Thyroid gland (tissue), 4 donors: ENCODE measurements around the gene SNAPC1.

Experiments used
- POLR2A ChIP-seq, 2 donors: fragments of 450-650 bp; IDR thresholded peaks; one replicate each; pipeline ENCODE4 v1.6.1; 2017; ENCODE audit warnings: antibody characterized with exemption in 2 of 2, mild to moderate bottlenecking in 2 of 2, moderate library complexity in 1 of 2
- TF ChIP-seq, protein P1 (sequence below), 6 experiments: fragments of 200-600 bp in 3 of 6; fragments of 450-650 bp in 3 of 6; sonication (generic) in 3 of 6; IDR thresholded peaks; one replicate each; pipeline ENCODE4 v1.5.1; 2016 to 2019; ENCODE audit warnings: antibody characterized with exemption in 6 of 6, mild to moderate bottlenecking in 2 of 6, inconsistent platforms in 1 of 6, moderate library complexity in 1 of 6

DNA sequence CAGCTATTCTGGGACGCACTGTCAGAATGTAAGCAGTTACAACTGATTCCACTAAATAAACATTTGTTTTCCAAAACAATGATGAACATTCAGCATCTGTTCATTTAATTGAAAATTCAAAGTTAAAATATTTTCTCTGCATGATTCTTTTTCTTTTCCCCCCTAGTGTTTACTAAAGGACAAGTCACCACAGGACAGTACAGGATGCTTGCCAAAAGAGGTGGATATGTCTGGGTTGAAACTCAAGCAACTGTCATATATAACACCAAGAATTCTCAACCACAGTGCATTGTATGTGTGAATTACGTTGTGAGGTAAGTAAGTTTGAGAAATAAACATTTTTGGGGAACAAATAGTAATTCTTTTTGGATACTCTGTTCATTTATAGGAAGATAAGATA, 28.2 kb upstream of the SNAPC1 start:
- no peak for TF ChIP-seq POLR2A (IDR thresholded peaks at IDR 0.05)
- TF ChIP-seq, protein P1, sequence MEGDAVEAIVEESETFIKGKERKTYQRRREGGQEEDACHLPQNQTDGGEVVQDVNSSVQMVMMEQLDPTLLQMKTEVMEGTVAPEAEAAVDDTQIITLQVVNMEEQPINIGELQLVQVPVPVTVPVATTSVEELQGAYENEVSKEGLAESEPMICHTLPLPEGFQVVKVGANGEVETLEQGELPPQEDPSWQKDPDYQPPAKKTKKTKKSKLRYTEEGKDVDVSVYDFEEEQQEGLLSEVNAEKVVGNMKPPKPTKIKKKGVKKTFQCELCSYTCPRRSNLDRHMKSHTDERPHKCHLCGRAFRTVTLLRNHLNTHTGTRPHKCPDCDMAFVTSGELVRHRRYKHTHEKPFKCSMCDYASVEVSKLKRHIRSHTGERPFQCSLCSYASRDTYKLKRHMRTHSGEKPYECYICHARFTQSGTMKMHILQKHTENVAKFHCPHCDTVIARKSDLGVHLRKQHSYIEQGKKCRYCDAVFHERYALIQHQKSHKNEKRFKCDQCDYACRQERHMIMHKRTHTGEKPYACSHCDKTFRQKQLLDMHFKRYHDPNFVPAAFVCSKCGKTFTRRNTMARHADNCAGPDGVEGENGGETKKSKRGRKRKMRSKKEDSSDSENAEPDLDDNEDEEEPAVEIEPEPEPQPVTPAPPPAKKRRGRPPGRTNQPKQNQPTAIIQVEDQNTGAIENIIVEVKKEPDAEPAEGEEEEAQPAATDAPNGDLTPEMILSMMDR (IDR thresholded peaks at IDR 0.05): no peak
